GM12878 (cell line): ENCODE results near the gene NDUFS6. TPM values are rescaled to one million over a fixed set of nuclear protein-coding genes. Genes with fewer than 3 reads are reported as not detected.
A peak's percentile ranks its signal among the peaks of the same experiment; 100 is the strongest.

ENCODE experiments used
- ASH2L ChIP-seq: fragments of 300-600, 200-600 bp; sonication (generic); IDR thresholded peaks from 2 replicates; pipeline ENCODE4 v1.6.1; 2017; ENCODE audit warnings: low read depth, mild to moderate bottlenecking, borderline replicate concordance
- BCL11A ChIP-seq: IDR thresholded peaks from 2 replicates; pipeline ENCODE4 v1.6.1; 2011; ENCODE audit warnings: low read depth, low read length
- CBX5 ChIP-seq: sonication (generic); IDR thresholded peaks from 2 replicates; pipeline ENCODE4 v1.6.1; 2016; ENCODE audit warnings: low read depth, moderate library complexity, mild to moderate bottlenecking, inconsistent platforms
- CHD1 ChIP-seq: IDR thresholded peaks from 2 replicates; pipeline ENCODE4 v1.6.1; 2012; ENCODE audit warnings: low read depth, low read length, improper control_type of control experiment
- HCFC1 ChIP-seq: fragments of 150-350 bp; IDR thresholded peaks from 2 replicates; pipeline ENCODE4 v1.6.1; 2014; ENCODE audit warnings: low read length
- IKZF2 ChIP-seq, 2 experiments: fragments of 450-650 bp; IDR thresholded peaks; 2 replicates each; pipeline ENCODE4 v1.6.1; 2017; ENCODE audit warnings: mild to moderate bottlenecking in 2 of 2, moderate library complexity in 2 of 2
- JUNB ChIP-seq: IDR thresholded peaks from 2 replicates; pipeline ENCODE4 v1.6.1; 2016; ENCODE audit warnings: antibody characterized with exemption, mild to moderate bottlenecking
- KDM1A ChIP-seq: fragments of 200-600 bp; sonication (generic); IDR thresholded peaks from 2 replicates; pipeline ENCODE4 v1.6.1; 2016; ENCODE audit warnings: borderline replicate concordance
- NFXL1 ChIP-seq: fragments of 450-650 bp; IDR thresholded peaks from 2 replicates; pipeline ENCODE4 v1.6.1; 2017; ENCODE audit warnings: antibody characterized with exemption, mild to moderate bottlenecking, borderline replicate concordance
- PAX5 ChIP-seq: IDR thresholded peaks from 2 replicates; pipeline ENCODE4 v1.6.1; 2011; ENCODE audit warnings: low read depth, low read length, borderline replicate concordance
- POLR2AphosphoS5 ChIP-seq: IDR thresholded peaks from 2 replicates; pipeline ENCODE4 v1.6.1; 2011; ENCODE audit warnings: mild to moderate bottlenecking, low read length, inconsistent platforms
- RAD21 ChIP-seq: IDR thresholded peaks from 2 replicates; pipeline ENCODE4 v1.6.1; 2011; ENCODE audit warnings: mild to moderate bottlenecking, low read depth, low read length, moderate library complexity; ENCODE audit not compliant: insufficient read depth
- RFX5 ChIP-seq: IDR thresholded peaks from 2 replicates; pipeline ENCODE4 v1.6.1; 2011; ENCODE audit warnings: low read depth, low read length, improper control_type of control experiment
- SPI1 ChIP-seq: IDR thresholded peaks from 2 replicates; pipeline ENCODE4 v1.6.1; 2011; ENCODE audit warnings: low read depth, mild to moderate bottlenecking, low read length, moderate library complexity, borderline replicate concordance; ENCODE audit not compliant: insufficient read depth
- SRF ChIP-seq, 2 experiments: IDR thresholded peaks; 2 replicates each; pipeline ENCODE4 v1.6.1; 2011; ENCODE audit warnings: low read depth in 2 of 2, low read length in 2 of 2, mild to moderate bottlenecking in 1 of 2, moderate library complexity in 1 of 2
- YBX1 ChIP-seq: fragments of 450-650 bp; IDR thresholded peaks from 2 replicates; pipeline ENCODE4 v1.6.1; 2016; ENCODE audit warnings: antibody characterized with exemption
- ZBED1 ChIP-seq: IDR thresholded peaks from 2 replicates; pipeline ENCODE4 v1.6.1; 2016; ENCODE audit warnings: borderline replicate concordance
- polyA plus RNA-seq, 11 experiments: library from polyadenylated mRNA; depleted of rRNA in 4 of 11; unstranded in 6 of 11; stranded (reverse) in 5 of 11; fragments of >200 nt; fragmentation: Nextera tagmentation in 4 of 11; fragmentation: Illumina TruSeq in 1 of 11; extraction: Ambion mirVana in 4 of 11; extraction: Trizol in 1 of 11; gene quantifications; 1 replicate in 1 of 11; 2 replicates in 10 of 11; pipeline versions ENCODE4 v1.2.1 to v1.2.3, GENCODE V29; 2011 to 2016; ENCODE audit warnings: inconsistent platforms in 2 of 11, missing spikeins in 2 of 11, low read depth in 1 of 11
- total RNA-seq, 4 experiments: library from RNA; depleted of rRNA in 3 of 4; stranded (reverse); fragments of >200 nt in 3 of 4; fragmentation: Illumina TruSeq in 1 of 4; extraction: Trizol in 1 of 4; gene quantifications; 2 replicates each; pipeline versions ENCODE4 v1.2.1 to v1.2.3, GENCODE V29; 2013 to 2021
- TF ChIP-seq, protein P1 (sequence below): IDR thresholded peaks from 2 replicates; pipeline ENCODE4 v1.6.1; 2011; ENCODE audit warnings: low read depth, low read length, improper control_type of control experiment, borderline replicate concordance
- TF ChIP-seq, protein P2 (sequence below): fragments of 450-650 bp; IDR thresholded peaks from 2 replicates; pipeline ENCODE4 v1.6.1; 2016; ENCODE audit warnings: mild to moderate bottlenecking, moderate library complexity, borderline replicate concordance
- TF ChIP-seq, protein P3 (sequence below): fragments of 450-650 bp; IDR thresholded peaks from 2 replicates; pipeline ENCODE4 v1.6.1; 2018; ENCODE audit warnings: borderline replicate concordance, mild to moderate bottlenecking; ENCODE audit not compliant: partially characterized antibody
- TF ChIP-seq, protein P4 (sequence below): IDR thresholded peaks from 2 replicates; pipeline ENCODE4 v1.6.1; 2012; ENCODE audit warnings: low read depth, low read length, improper control_type of control experiment
- TF ChIP-seq, protein P5 (sequence below): IDR thresholded peaks from 2 replicates; pipeline ENCODE4 v1.6.1; 2011; ENCODE audit warnings: borderline replicate concordance, low read depth, mild to moderate bottlenecking, moderate library complexity, low read length; ENCODE audit not compliant: insufficient read depth, poor library complexity, severe bottlenecking

NDUFS6 gene
- total and polyA plus RNA-seq, 10 of the 15 experiments (the other 5 are each of a cell fraction or from before 2014, with no cell fraction given): 20.7 to 213 (median 58.3) TPM

DNA sequence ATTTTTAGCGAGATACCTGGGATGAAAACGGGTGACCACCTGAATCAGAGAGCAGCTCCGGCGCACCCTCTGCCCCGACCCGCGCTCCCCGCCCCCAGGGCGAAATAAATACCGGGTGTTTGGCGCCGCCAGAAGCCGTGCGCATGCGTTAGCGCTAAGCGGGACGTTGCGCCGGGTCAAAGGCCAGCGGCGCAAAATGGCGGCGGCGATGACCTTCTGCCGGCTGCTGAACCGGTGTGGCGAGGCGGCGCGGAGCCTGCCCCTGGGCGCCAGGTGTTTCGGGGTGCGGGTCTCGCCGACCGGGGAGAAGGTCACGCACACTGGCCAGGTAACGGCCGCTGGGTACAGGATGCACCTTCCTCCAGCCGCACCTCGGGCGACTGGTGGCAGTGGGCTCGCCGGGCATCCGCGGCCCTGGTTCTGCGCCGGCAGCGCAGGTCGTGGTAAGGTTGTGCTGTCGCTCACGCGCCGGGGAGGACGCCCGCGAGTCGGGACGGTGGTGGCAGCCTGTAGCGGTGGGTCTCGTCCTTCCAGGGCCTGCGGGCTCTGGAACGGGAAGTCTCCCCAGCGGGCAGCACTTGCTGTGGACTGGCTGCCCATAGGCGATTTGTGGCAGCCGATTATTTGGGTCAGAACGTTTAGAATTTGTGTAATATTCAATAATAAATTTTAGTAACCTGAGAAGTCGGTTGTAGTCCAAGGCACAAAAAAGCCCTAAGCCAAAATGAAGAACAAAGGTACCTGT lies at the start of gene NDUFS6 (continued):
- TF ChIP-seq CHD1 (no peak), SPI1 (no peak), JUNB (no peak), POLR2AphosphoS5 (peak; percentile 64), ZBED1 (no peak), IKZF2 (IDR thresholded peaks at IDR 0.05) (no peak), PAX5 (no peak), KDM1A (no peak), SRF (IDR thresholded peaks at IDR 0.05; ENCODE audit: low read depth in 2 of 2, low read length in 2 of 2) (no peak), NFXL1 (no peak), ASH2L (peak; percentile 71; the same call in 1 of the 2 replicates), YBX1 (no peak), RAD21 (no peak), HCFC1 (peak; percentile 50), CBX5 (no peak), BCL11A (no peak), RFX5 (no peak)
- TF ChIP-seq, protein P1, sequence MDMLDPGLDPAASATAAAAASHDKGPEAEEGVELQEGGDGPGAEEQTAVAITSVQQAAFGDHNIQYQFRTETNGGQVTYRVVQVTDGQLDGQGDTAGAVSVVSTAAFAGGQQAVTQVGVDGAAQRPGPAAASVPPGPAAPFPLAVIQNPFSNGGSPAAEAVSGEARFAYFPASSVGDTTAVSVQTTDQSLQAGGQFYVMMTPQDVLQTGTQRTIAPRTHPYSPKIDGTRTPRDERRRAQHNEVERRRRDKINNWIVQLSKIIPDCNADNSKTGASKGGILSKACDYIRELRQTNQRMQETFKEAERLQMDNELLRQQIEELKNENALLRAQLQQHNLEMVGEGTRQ: no peak
- TF ChIP-seq, protein P2, sequence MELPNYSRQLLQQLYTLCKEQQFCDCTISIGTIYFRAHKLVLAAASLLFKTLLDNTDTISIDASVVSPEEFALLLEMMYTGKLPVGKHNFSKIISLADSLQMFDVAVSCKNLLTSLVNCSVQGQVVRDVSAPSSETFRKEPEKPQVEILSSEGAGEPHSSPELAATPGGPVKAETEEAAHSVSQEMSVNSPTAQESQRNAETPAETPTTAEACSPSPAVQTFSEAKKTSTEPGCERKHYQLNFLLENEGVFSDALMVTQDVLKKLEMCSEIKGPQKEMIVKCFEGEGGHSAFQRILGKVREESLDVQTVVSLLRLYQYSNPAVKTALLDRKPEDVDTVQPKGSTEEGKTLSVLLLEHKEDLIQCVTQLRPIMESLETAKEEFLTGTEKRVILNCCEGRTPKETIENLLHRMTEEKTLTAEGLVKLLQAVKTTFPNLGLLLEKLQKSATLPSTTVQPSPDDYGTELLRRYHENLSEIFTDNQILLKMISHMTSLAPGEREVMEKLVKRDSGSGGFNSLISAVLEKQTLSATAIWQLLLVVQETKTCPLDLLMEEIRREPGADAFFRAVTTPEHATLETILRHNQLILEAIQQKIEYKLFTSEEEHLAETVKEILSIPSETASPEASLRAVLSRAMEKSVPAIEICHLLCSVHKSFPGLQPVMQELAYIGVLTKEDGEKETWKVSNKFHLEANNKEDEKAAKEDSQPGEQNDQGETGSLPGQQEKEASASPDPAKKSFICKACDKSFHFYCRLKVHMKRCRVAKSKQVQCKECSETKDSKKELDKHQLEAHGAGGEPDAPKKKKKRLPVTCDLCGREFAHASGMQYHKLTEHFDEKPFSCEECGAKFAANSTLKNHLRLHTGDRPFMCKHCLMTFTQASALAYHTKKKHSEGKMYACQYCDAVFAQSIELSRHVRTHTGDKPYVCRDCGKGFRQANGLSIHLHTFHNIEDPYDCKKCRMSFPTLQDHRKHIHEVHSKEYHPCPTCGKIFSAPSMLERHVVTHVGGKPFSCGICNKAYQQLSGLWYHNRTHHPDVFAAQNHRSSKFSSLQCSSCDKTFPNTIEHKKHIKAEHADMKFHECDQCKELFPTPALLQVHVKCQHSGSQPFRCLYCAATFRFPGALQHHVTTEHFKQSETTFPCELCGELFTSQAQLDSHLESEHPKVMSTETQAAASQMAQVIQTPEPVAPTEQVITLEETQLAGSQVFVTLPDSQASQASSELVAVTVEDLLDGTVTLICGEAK: no peak
- TF ChIP-seq, protein P3, sequence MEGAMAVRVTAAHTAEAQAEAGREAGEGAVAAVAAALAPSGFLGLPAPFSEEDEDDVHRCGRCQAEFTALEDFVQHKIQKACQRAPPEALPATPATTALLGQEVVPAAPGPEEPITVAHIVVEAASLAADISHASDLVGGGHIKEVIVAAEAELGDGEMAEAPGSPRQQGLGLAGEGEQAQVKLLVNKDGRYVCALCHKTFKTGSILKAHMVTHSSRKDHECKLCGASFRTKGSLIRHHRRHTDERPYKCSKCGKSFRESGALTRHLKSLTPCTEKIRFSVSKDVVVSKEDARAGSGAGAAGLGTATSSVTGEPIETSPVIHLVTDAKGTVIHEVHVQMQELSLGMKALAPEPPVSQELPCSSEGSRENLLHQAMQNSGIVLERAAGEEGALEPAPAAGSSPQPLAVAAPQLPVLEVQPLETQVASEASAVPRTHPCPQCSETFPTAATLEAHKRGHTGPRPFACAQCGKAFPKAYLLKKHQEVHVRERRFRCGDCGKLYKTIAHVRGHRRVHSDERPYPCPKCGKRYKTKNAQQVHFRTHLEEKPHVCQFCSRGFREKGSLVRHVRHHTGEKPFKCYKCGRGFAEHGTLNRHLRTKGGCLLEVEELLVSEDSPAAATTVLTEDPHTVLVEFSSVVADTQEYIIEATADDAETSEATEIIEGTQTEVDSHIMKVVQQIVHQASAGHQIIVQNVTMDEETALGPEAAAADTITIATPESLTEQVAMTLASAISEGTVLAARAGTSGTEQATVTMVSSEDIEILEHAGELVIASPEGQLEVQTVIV: no peak
- TF ChIP-seq, protein P4, sequence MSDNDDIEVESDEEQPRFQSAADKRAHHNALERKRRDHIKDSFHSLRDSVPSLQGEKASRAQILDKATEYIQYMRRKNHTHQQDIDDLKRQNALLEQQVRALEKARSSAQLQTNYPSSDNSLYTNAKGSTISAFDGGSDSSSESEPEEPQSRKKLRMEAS: no peak
- TF ChIP-seq, protein P5, sequence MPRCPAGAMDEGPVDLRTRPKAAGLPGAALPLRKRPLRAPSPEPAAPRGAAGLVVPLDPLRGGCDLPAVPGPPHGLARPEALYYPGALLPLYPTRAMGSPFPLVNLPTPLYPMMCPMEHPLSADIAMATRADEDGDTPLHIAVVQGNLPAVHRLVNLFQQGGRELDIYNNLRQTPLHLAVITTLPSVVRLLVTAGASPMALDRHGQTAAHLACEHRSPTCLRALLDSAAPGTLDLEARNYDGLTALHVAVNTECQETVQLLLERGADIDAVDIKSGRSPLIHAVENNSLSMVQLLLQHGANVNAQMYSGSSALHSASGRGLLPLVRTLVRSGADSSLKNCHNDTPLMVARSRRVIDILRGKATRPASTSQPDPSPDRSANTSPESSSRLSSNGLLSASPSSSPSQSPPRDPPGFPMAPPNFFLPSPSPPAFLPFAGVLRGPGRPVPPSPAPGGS: peak; percentile 10
